Stimulated activated CD4-positive, alpha-beta T cell treated with anti-CD3 and anti-CD28 coated beads, Interleukin-12 subunit alpha, Interleukin-12 subunit beta, amount 100 ng/mL, for 4 hours (primary cell): Measurements from ENCODE around the gene OPTC.
"Not testable (repeated sequence)": the region's sequence is repeated elsewhere in the genome, so short reads cannot be mapped to it uniquely, and the experiment has no call there.

ENCODE experiments used
- DNase-seq: peaks from one replicate; pipeline ENCODE4 v3.0.0-alpha.2; 2020

OPTC gene

DNA sequence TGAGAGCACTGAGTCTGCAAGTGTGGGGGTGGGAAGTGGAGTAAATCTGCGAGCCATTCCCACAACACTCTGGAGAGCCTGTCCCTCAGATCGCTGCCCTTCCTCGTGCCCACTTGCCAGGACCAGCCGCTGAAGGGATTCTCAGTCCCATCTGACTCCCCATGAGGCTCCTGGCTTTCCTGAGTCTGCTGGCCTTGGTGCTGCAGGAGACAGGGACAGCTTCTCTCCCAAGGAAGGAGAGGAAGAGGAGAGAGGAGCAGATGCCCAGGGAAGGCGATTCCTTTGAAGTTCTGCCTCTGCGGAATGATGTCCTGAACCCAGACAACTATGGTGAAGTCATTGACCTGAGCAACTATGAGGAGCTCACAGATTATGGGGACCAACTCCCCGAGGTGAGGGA lies 1.9 kb downstream of the OPTC start:
- DNase-seq: no peak

DNA sequence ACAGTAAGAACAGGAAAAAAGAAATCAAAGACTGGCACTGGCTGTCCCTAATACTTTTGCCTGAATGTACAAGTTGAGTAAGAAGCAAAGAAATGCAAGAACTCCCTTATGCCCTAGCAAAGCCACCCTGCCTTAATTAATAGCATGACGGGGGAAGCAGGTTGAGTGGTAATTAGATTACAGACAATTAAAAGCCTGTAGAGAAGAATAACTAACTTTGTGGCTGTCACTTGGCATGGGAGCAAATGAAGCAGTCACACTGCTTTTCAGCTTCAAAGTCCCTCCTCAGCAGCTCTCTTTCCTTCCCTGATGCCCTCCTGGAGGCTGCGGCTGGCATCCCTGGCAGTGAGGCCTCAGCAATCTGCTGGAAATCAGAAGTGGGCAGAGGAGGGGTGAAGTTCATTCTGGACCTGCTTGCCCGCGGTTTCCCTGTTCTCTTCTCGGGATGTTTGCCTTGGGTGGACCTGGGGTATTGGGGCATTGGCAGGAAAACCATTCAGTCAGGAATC lies 3.4 kb downstream of the OPTC start:
- no peak for DNase-seq

DNA sequence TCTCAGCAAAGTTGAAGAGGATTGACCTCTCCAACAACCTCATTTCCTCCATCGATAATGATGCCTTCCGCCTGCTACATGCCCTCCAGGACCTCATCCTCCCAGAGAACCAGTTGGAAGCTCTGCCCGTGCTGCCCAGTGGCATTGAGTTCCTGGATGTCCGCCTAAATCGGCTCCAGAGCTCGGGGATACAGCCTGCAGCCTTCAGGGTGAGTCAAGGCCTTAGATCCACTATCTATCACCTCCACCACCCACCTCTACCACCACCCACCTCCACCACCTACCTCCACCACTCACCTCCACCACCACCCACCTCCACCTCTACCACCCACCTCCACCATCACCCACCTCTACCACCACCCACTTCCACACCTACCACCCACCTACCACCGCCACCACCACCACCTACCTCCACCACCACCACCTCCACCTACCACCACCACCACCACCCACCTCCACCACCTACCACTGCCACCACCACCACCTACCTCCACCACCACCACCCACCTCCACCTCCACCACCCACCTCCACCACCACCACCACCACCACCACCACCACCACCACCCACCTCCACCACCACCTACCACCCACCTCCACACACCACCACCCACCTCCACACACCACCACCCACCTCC lies 5.8 kb downstream of the OPTC start:
- DNase-seq: no peak

DNA sequence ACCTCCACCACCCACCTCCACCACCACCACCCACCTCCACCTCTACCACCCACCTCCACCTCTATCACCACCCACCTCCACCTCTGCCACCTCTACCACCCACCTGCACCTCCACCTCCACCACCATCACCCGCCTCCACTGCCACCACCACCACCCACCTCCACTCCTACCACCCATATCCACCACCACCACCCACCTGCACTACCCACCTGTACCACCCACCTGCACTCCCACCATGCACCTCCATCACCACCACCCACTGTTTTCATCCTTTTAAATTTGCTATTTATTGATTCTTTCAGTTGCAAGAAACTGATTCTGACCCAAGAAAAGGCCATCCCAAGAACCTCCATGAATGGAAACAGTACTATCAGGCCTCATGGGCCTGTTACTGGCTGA lies 6.3 kb downstream of the OPTC start:
- DNase-seq: no peak

DNA sequence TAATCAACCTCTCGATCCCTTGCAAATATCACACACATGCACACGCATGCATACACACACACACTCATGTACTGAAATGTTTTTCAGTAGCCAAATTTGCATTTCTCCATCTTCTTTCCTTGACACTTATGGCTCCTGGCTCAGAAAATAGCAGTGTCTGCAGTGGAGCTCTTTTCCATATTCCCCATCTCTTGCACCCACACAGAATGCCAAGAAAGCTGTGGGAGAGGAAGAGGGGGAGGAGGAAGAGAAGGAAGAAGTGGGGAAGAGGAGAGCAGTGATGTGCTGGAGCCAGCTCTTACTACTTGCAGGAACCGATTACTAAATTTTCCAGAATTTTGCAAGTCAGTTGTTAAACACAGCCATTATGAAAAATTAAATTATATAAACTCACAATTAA lies 9.9 kb downstream of the OPTC start:
- DNase-seq: no peak

DNA sequence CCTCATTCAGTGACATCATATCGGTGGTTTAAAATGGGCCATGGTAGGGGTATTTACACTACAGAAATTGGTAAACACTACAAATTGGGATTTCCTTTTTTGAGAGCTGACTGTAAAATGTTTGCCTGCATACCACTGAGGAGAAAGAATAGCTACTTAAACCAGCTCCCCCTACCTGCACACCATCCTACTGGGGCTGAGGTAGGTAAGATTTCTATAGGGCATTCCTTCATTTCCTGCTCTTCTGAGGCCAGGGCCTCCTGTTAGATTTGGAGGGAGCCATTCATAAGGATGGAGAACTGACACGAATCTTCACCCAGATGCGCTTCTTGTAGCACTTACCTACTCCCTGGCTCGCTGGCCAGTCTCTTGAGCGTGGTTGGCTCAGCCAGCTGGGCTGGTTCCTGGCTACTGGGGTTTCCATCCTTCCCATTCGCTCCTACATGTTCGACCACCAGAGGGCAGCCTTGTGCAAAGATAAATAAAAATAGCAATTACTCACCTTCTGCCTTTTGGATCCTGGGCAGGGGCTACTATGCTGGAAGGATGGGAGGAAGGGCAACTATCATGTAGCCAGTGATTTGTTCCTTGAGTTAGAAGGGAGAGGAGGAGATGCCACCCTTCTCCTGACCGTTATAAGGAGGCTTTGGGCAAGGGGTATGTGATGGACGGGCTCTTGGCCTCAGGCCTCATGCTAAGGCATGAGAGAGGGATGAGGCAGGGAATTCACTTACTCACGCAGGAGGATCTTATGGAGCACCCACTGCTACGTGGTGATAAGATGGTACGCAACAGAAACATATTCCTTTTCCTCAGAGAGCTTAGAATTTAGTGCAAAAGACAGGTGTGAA lies 10.7 kb downstream of the OPTC start:
- DNase-seq: peak; percentile 74

DNA sequence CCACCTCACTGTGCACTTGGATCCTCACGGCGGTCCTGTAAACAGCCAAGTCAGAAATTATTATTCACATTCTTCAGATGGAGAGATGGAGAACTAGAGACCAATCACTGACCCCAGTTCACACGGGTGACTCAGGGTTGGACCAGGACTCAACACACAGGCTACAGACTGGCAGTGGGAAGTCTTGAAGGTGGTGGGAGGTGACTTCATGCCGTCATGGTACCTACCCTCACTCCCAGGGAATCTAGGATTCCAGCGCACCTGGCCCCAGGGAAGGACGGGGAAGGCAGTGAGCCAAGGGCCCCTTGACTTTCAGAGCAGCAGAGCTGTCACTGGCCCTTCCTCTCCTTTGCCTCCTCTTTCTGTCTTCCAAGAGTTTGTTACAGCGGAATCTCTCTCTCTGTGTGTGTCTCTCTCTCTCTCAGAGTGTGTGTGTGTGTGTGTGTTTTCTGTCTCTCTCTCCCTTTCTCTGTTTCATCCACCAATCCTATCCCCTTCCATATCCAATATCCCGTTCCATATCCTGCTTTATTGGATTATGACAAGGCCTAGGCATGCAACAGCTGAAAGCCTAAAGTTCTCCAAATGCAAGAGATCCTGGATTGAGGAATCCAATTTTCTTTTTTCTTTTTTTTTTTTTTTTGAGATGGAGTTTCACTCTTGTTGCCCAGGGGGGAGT lies 11.7 kb downstream of the OPTC start:
- DNase-seq: no peak

DNA sequence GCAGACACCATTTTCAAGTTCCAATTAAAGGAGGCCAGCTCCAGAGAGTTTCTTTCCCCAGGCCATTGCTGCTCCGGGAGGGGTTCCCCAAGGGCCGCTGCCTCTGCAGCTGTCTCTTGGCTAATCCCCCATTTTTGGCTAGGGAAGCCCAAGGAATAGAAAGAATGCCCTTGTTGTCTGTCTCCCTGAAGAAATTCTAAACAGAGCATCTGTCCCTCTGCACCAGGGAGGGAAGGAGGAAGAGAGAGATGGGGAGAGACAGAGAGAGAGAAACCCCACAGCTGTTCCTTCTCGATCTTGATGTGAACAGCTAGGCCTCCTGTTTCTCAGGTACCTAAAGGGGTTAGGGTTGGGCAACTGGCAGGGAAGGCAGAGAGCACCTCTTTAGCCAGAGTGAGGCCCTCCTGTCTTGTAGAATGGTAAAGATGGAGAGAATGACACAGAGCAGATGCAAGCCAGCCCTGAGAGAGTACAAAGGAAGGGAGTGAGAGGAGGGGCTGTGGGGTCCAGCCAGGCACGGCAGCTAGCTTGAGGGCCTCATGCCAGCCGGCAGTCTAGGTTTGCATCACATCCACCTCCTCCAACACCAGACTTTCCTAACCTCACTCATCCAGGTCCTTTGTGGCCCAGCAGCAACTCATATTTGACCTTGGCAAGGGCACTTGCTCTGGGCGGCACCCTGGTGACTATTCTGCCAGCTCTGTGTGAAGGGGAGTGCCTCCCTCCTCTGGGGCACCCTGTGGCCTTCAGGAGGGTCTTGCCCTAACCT lies 13.1 kb downstream of the OPTC start:
- no peak for DNase-seq

DNA sequence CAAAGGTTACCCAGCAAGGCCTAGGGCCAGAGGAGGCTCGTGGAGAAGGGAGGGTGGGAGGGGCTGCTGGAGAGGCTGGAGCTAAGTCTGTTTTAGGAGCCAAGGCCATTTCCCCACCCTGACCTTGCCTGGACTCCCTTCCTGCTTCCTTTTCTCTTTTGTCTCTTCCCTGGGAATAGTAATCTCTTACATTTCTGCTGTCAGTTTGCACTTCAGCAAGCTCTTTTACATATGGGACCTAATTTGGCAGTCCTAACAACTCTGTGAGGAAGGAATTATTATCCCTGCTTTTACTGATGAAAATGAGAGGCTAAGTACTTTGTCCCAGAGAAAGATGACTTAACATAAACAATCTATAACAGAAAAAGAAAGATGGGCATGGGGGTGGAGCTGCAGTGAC lies 13.8 kb downstream of the OPTC start:
- no peak for DNase-seq

DNA sequence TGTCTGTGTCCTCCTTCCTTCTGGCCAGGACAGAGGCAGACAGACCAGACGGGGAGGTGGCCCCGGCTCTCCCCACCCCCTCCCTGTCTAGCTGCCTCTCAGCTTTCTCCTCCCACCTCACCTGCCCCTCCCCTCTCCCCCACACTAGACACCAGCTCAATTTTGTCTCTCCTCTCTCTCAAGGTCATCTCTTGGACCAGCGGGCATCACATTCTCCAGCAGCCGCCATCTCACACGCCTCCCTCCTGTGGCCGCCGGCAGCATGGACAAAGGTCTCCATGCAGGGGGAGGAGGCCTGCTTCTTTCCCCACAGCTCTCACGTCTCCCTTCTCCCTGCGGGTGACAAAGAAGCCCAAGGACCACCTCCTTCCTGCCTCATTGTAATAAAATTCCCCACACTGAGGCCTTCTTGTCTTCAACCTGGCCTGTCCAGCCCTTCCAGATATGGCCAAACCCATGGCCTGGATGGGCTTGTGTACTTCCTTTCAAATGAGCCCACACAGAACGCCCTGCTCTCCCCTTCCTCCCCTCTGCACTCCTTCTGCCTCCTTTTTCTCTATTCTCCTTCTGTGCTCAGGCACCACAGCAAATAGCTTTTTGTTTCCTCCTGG lies 14.6 kb downstream of the OPTC start:
- DNase-seq: no peak

DNA sequence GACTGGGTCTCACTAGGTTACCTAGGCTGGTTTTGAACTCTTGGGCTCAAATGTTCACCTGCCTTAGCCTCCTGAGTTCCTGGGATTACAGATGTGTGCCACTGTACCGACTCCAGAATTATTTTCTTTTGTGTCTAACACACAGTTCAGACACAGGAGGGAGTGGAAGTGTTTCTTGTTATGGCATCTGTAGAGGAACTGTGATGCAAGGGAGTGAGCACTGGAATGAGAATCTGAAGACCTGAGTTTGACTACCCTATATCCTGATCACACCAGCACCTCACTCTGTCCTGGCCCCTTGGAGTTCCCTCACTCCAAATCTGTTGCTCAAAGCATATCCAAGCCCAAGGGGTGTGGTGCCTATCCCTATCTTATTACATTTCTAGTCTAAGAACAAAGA lies 15.2 kb downstream of the OPTC start:
- DNase-seq: no peak

DNA sequence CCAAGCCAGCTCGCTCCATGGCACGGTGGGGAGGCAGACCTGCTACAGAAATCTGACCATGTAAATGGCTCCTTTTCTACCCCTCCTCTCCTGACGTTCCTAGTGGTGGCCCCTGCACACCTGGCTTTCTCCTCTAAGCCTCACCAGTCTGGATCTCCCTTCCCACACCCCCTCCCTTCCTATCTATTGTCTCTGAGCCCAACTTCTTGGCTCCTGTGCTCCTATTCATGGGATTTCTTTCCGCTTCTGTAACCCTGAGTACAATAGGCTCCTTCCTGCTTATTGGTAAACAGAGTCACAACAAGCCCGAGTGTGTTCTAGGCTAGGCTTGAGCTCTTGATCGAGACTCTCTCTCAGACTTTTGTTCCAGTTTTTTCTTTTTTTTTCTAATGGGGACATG lies 17.6 kb downstream of the OPTC start:
- no peak for DNase-seq

DNA sequence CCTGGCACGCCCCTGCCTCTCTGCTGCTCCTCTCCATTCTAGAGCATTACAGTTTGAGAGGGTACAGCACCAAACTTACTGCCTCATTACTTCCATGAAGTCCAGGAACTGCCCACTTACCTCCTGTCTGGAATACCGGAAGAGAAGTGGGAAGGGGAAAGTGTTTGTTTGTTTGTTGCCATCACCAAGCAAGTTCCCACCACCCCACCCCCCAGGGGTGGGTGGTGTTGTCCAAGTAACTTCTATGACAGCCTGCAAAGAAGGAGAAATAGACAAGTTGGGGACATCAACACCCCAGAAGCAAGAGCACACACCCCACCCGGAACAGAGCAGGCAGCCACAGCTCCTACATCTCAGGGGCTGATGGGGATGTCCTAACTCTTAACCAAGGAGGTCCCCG lies 18.0 kb downstream of the OPTC start:
- DNase-seq: no peak

DNA sequence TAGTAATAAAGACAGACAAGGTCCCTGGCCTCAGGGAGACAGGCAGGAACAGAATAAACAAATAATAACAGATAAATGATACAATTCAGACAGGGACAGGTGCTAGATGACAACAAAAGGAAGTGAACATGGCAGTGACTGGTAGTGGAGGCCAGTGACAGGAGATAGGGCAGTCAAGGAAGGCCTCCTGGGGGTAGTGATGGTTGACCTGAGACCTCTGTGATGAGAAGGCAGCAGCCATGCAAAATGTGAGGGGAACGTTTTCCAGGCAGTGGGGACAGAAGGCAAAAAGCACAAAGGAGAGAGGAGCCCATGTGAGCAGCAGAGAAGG lies 18.5 kb downstream of the OPTC start:
- DNase-seq: no peak

DNA sequence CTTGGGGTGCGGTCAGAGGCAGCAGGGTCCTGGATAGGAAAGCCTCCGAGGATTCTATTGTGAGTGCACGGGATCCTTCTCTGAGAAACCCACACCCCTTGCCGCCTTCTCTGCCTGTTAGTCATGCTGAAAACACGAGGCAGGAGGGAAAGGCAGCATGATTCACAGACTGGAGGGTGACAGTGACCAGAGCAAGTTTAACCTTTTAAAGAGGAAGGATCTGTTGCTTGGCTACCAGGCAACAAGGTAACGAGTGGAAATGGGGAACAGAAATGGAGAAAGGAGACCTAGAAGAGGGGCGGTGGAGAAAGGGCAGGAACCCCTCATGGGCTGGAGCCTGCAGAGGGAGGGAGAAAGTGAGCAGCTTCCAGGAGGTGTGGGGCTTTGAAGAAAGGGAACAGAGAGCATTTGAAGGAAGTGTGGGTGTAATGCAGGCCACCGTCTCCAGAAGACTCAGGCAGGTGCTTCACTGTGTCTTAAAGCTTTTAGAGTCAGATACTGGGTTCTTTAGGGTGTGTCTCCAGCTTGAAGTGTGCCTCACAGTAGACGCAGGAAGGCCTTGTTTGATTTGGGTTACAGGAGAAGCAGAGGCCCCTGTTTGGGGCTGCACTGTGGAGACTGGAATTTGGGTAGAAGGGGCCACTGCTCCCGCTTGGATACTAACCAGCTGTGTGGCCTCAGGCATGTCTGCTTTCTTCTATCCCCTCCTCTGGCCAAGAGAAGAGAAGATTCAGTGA lies 19.1 kb downstream of the OPTC start:
- DNase-seq: peak; percentile 33

DNA sequence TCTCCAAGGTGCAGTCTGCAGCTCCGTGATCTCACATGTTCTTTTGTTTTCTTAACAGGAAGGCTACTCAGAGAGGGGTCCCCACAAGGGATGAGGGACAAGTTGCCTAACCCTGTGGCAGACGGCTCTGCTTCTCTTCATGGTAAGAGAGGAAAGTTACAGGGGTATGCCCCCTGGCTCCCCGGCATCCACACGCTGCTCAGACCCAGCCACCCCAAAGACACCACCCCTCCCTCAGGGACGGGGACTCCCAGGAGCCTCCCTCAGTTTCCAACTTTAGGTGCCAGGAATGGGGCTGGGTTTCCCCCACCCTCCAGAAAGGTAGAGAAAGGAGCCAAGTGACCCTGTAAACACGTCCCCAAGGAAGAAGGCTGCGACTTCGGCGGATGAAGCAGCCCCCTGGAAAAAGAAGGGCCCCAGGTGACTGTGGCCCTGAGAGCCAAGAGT lies 19.7 kb downstream of the OPTC start:
- no peak for DNase-seq

DNA sequence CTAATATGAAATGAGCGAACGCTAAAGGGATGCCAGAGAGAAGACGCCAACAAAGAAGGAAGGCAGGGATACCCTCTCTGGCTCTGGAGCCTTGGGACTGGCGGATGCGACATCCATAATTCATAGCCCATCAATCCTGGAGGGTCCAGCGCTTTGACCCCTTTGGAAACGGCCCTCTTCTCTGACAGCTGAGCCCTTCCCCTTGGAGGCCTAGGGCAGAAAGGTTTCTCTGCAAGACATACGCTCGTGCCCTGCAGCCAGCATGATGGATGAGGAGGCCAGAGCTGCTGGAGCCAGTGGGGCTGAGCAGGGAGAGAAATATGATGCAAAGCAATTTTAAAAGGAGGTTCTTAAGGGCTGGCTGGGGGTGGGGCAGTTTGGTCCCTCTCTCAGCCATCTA lies 22.2 kb downstream of the OPTC start:
- no peak for DNase-seq

DNA sequence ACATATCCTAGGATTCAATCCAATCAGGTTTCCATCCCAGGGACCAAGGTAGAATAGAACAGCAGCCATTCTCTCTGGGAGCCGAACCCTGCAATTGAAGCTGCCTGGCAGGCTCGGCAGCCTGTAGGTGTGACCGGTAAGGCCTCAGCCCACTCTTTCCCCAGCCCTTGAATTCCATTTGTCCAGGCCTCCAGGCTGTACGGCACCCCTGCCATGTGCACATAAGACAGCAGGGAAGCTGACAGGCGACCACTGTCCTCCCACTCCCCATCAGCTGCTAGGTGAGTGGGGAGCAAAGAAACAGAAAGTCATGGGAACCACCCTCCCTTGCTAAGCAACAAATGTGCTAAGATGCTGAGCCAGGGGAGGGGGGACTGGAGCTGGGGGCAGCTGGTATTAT lies 23.0 kb downstream of the OPTC start:
- no peak for DNase-seq

DNA sequence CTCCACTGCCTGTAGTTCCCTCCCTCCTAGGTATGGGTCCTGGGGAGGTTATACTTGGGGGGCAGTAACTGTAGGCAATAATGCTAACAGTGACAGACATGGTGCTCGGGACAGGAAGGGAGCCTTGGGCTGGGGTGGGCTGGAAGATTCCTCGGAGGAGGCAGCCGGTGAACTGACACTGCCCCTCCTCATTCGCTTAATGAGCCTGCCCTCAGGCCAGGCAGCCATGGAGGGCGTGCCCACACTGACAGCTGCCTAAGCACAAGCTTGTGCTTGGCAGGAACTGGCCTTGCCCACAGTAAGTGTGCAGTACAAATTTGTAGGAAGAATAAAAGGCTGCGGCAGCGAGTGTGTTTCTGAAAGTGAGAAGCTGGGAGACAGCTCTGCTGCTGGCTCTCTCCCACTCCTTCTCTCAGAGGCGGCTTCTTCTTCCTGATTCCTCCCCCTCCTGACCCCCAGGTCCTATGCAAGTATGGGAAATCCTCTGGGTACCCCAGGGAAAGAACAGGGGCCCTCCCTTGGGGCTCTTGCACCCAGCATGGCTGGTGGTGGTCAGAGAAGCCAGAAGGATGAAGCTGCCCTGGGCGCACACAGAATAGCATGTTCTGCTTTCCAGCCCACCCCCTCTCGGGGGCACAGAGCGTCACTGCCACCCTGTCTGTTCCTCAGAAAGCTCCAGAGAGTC lies 23.6 kb downstream of the OPTC start:
- no peak for DNase-seq

DNA sequence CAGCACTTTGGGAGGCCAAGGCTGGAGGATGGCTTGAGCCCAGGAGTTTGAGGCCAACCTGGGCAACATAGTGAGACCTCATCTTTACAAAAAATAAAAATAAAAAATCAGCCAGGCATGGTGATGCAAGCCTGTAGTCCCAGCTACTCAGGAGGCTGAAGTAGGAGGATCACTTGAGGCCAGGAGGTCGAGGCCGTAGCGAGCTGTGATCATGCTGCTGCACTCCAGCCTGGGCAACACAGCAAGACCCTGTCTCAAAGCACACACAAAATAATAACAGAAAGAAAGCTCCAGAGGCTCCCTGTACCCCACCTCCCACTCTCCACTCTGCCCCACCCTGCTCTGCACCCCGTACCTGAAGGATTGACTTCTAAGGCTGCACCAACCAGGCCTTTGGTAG lies 24.2 kb downstream of the OPTC start:
- DNase-seq: not testable (repeated sequence)

DNA sequence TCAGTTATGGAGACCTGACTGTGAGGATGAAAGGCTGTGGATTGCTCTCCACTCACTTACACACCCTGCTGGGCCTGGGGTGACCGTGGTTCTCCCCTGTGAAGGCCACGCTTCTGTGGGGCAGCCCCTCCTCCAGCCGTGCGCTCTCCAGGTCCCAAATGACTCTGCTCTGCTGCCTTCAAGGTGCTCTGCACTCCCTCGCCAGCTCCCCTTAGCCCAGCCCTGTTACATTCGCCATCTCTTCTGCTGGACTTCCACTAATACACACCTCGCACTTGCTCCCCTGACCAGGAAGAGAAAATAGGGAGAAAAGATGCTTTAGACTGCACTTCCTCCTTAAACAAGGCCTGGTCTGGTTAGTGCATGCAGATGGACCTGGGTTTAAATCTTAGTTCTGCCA lies 24.6 kb downstream of the OPTC start:
- no peak for DNase-seq
